Inferior parietal cortex (tissue), 1 donor: ENCODE results near the gene LSP1.
A peak's percentile ranks its signal among the peaks of the same experiment; 100 is the strongest.
"Not testable (repeated sequence)": the region's sequence is repeated elsewhere in the genome, so short reads cannot be mapped to it uniquely, and the experiment has no call there.

Source experiments
- DNase-seq: peaks from one replicate; pipeline ENCODE4 v3.0.0-alpha.2; 2016; ENCODE audit errors: extremely low spot score

LSP1 gene

GRCh38 chr11:1875093-1875850 lies 22.4 kb downstream of the LSP1 start:
- DNase-seq = no peak

- DNase-seq = not testable (repeated sequence)
These were observed 23.0 kb downstream of the LSP1 start for GRCh38 chr11:1875851-1876301.

- DNase-seq = no peak
These were observed 23.6 kb downstream of the LSP1 start for GRCh38 chr11:1876361-1877063.

GRCh38 chr11:1877211-1878136 lies 24.6 kb downstream of the LSP1 start:
- DNase-seq = no peak

- DNase-seq = no peak
These were observed 25.5 kb downstream of the LSP1 start for GRCh38 chr11:1878137-1879031.

GRCh38 chr11:1879342-1879940 lies 26.6 kb downstream of the LSP1 start:
- DNase-seq = no peak

GRCh38 chr11:1879941-1880720 lies 27.2 kb downstream of the LSP1 start:
- DNase-seq = no peak

- DNase-seq = no peak
These were observed 28.0 kb downstream of the LSP1 start for GRCh38 chr11:1880746-1881441.

DNA sequence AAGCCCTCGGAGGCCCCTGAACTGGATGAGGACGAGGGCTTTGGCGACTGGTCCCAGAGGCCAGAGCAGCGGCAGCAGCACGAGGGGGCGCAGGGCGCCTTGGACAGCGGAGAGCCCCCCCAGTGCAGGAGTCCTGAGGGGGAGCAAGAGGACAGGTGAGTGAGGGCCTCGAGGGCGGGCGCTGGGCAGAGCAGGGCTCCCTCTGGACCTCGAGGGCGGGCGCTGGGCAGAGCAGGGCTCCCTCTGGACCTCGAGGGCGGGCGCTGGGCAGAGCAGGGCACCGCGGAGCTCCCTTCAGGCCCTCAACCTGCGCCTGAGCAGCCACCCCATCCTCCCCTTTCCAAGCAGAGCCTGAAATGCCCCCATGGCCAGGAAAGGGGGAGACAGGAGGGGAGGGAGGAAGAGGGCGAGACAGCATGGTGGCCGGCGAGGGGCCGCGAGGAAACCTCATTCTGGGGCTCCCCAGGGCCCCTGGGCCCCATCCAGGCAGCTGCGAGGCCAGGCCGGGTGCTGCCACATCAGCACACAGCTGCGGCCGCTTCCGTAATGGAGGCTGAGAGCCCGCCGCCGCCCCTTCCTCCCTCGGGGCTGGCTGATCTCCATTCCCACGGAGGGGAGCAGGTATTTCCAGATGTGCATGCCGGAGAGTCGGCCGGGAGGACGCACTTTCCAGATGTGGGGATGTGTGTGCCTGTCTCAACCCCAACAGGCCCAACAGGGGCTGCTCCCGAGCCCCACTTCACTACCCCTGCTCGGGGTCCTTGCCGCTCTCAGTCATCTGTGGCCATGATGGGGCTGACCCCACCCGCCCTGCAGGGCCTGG lies 28.8 kb downstream of the LSP1 start:
- no peak for DNase-seq

- peak; percentile 76 for DNase-seq
These were observed 29.7 kb downstream of the LSP1 start for GRCh38 chr11:1882265-1883238.

GRCh38 chr11:1883346-1884302 lies 30.7 kb downstream of the LSP1 start:
- DNase-seq = no peak

GRCh38 chr11:1884303-1884700 lies 31.4 kb downstream of the LSP1 start:
- DNase-seq = no peak

DNA sequence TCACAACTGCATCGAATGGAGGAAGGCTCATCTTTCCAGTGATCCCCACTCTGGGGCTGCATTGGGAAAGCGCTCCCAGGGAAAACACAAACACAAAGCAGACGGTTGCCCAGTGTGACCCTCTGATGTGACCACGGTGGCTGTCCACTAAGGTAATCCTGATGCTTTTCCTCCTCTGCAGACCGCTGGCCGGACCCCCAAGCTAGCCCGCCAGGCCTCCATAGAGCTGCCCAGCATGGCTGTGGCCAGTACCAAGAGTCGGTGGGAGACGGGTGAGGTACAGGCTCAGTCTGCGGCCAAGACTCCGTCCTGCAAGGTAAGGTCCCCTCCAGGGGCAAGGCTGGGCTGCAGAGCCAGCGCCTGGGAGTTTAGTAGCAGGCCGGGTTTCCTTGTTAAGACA lies 33.7 kb downstream of the LSP1 start:
- not testable (repeated sequence) for DNase-seq

DNA sequence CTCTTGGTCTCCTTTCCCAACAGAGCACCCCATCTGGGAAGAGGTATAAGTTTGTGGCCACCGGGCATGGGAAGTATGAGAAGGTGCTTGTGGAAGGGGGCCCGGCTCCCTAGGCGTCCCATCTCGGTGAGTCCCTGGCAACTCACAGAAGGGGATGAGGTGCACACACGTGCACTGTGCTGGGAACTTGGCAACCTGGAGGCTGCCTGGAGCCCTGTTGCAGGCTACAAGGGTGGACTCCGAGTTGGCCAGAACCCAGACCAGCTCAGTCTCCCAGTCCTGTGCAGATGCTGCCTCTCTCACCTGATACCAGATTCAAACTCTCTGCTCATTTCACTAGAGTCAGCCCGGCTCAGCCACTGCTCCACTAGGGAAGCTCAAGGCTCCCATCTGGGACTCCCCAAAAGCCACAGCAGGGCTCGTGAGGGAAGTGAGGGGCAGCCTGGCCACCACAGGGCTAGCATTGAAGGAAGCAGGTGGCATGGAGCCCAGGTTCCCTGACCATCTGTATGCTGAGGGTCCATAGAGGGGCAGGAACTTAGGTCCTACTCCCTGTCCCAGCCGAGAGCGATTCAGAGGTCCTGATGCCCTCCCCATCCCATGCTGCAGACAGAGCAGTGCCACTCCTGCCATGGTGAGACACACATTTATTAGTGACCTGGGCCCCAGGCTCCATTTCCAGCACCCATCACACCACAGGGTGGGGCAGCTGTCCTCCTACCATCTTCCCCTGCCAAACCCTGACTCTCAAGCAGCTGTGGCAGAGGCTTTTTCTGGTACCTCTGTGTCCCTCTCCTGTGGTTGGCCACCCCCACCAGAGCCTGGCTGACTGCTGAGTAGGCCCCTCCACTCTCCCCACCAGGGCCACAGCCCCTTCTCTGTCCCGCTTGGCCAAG lies 34.8 kb downstream of the LSP1 start:
- no peak for DNase-seq

DNA sequence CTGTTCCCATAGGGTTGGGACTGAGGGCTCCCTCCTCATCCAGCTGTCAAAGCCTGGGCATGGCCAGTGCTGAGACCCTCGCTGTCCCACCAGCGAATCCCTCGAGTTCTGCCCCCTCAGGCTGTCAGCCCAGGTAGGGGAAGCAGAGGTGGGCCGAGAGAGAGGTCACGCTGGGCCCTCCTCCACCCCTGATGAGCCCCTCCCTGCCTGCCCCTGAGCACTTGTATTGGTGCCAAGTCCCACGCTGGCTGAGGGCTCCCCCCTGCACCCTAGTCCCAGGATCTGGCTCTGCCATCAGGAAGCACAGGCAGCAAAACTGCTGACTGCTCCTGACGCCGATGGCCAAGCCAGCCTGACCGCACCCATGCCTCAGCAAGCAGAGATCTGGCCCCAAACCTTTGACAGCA lies 35.5 kb downstream of the LSP1 start:
- DNase-seq = no peak
